ENCODE results near the gene RSU1. TPM values are rescaled to one million over a fixed set of nuclear protein-coding genes. Genes with fewer than 3 reads are reported as not detected.

RSU1 gene
- total RNA-seq, 2 experiments from 2014 or later = 38.4 to 62.8 TPM

GRCh38 chr10:16822027-16822426 is 4.8 kb upstream of the RSU1 start:
- Mint-ChIP-seq H3K36me3 (ENCODE audit: low read depth) (peaks cover 13% of the 10 kb centered on the region), H3K27me3 (no peaks in the 10 kb centered on the region), H3K4me3 (no peak overlapping the region), H3K9me3 (ENCODE audit: low read depth) (peaks cover 10% of the 10 kb centered on the region), H3K4me1 (peaks cover 6% of the 10 kb centered on the region), H3K27ac (no peak overlapping the region)
- no peak for DNase-seq
- CTCF ChIA-PET = interaction anchor here (0.6 to 1.5 kb wide), 5 partner anchors 11 to 1773 kb away, joined by 3 to 4 read pairs (median 3); no protein-coding TSS in a partner anchor
- ATAC-seq = no peak
- POLR2A ChIA-PET = no interaction called here
- intact Hi-C loops (cut with DNase I, micrococcal nuclease) = loop anchor here in 1 of 2 experiments (10.0 kb wide), 1 partner anchor 793 kb away; the partner anchor contains the start of gene HACD1

DNA sequence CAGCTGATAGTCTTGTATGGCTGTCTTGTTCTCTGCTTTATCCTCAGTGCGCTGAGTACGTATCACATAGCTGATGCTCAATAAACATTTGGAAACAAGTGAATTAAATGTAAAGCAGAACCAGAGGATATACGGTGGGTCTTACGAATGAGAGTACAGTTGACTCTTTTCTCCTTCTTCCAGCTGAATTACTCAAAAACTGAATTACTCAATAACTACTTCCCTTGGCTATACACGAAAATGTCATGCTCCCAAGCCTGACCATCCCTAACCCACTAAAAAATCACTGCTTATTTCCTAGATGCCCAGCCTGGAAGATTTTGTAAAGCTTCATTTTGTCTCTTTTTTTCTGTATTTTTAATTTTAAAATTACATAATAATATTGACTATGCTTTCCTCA is 3.2 kb upstream of the RSU1 start:
- H3K4me3 Mint-ChIP-seq = no peak overlapping the region
- H3K9me3 Mint-ChIP-seq (ENCODE audit: low read depth) = peaks cover 10% of the 10 kb centered on the region
- intact Hi-C loops (cut with DNase I, micrococcal nuclease) = loop anchor here in 1 of 2 experiments (10.0 kb wide), 1 partner anchor 794 kb away; the partner anchor contains the start of gene HACD1
- DNase-seq (no peak), ATAC-seq (no peak)
- CTCF ChIA-PET = interaction anchor here (1.5 kb wide), 1 partner anchor 436 kb away, joined by 4 read pairs; no protein-coding TSS in a partner anchor
- H3K36me3 Mint-ChIP-seq (ENCODE audit: low read depth) = peaks cover 17% of the 10 kb centered on the region
- H3K27ac Mint-ChIP-seq = no peak overlapping the region
- POLR2A ChIA-PET = no interaction called here
- H3K27me3 Mint-ChIP-seq = no peaks in the 10 kb centered on the region
- peaks cover 16% of the 10 kb centered on the region for H3K4me1 Mint-ChIP-seq

DNA sequence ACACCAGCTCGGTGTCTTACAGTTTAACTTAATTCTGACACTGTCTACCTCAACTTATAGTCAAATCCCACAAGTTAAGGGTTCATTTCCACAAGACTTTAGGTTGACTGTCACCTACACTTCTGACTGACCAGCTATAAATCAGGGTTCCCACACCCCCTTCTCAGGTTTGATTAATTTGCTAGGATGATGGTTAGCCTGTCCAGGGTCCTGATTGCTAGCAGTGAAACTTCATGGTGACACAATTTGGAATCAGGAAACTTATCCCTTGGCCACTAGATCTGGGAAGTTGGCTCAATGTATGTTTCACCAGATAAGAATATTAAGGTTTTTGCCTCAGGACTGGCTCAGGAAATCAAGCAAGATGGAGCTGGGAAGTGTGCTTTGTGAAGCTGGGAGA is 2.8 kb upstream of the RSU1 start:
- intact Hi-C loops (cut with DNase I, micrococcal nuclease) = loop anchor here in 1 of 2 experiments (10.0 kb wide), 1 partner anchor 795 kb away; the partner anchor contains the start of gene HACD1
- Mint-ChIP-seq H3K36me3 (ENCODE audit: low read depth) (peaks cover 18% of the 10 kb centered on the region), H3K9me3 (ENCODE audit: low read depth) (peaks cover 10% of the 10 kb centered on the region), H3K27me3 (no peaks in the 10 kb centered on the region), H3K4me3 (no peak overlapping the region), H3K27ac (no peak overlapping the region), H3K4me1 (peaks cover 20% of the 10 kb centered on the region)
- ChIA-PET POLR2A (interaction anchor here (0.5 kb wide), 1 partner anchor 683 kb away, joined by 3 read pairs; no protein-coding TSS in a partner anchor), CTCF (no interaction called here)
- ATAC-seq (no peak), DNase-seq (no peak)

DNA sequence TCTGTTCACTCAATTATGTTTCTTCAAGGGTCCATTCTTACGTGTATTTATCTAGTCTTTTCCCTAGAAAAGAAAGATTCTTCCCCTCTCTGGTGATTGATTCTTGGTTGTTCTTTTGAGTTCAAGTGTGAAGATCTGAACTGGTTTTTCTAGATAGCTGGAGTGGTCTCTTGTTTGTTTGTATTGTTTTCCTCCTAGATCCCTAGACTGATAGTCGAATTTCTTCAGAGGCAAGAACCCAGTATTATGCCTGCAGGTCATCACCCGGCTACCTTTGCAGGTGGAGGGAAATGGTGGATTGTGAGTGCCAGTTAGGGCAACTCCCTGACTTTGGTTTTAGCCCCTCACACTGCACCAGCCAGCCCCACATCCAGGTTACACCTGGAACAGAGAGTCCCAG is 2.2 kb upstream of the RSU1 start:
- DNase-seq = no peak
- Mint-ChIP-seq H3K27ac (peak overlapping the region; percentile 52), H3K9me3 (ENCODE audit: low read depth) (peaks cover 10% of the 10 kb centered on the region), H3K27me3 (no peaks in the 10 kb centered on the region), H3K4me3 (no peak overlapping the region), H3K4me1 (peaks cover 25% of the 10 kb centered on the region), H3K36me3 (ENCODE audit: low read depth) (peaks cover 22% of the 10 kb centered on the region)
- intact Hi-C loops (cut with DNase I, micrococcal nuclease) = no loop called here
- ChIA-PET POLR2A (interaction anchor here (0.5 kb wide), 1 partner anchor 683 kb away, joined by 3 read pairs; no protein-coding TSS in a partner anchor), CTCF (no interaction called here)
- ATAC-seq = no peak

DNA sequence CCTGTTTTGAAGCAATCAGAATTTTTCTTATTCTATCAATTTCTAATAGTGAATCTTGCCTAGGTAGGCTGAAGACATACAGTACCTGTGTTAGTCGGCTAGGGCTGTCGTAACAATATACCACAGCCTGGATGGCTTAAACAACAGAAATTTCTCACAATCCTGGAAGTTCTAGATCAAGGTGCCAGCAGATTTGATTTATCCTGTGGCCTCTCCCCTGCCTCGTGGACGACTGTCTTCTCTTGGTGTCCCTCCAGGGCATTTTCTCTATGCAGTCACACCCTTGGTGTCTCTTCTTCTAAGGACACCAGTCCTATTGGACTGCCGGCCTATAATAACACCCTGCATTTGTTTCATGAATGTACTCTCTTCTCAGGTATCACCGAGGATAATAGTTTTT is 1.8 kb upstream of the RSU1 start:
- peaks cover 10% of the 10 kb centered on the region for H3K9me3 Mint-ChIP-seq (ENCODE audit: low read depth)
- peaks cover 22% of the 10 kb centered on the region for H3K36me3 Mint-ChIP-seq (ENCODE audit: low read depth)
- CTCF ChIA-PET = no interaction called here
- ATAC-seq = no peak
- no peak for DNase-seq
- no peak overlapping the region for H3K4me3 Mint-ChIP-seq
- no peak overlapping the region for H3K27ac Mint-ChIP-seq
- POLR2A ChIA-PET = no interaction called here
- intact Hi-C loops (cut with DNase I, micrococcal nuclease) = no loop called here
- H3K4me1 Mint-ChIP-seq = peaks cover 26% of the 10 kb centered on the region
- H3K27me3 Mint-ChIP-seq = no peaks in the 10 kb centered on the region

GRCh38 chr10:16816830-16817124 is 447 bp downstream of the RSU1 start:
- intact Hi-C loops (cut with DNase I, micrococcal nuclease) = loop anchor here (1.0 to 2.0 kb wide), 9 partner anchors 29 to 1842 kb away; partner anchors contain the start of genes ARL5B (in 1 of the 2), MINDY3 (in 1 of the 2) and NMT2 (in 1 of the 2)
- ATAC-seq (no peak), DNase-seq (no peak)
- H3K27me3 Mint-ChIP-seq = no peaks in the 10 kb centered on the region
- peaks cover 2% of the 10 kb centered on the region for H3K9me3 Mint-ChIP-seq (ENCODE audit: low read depth)
- peak overlapping the region; percentile 87 for H3K4me3 Mint-ChIP-seq
- peaks cover 29% of the 10 kb centered on the region for H3K4me1 Mint-ChIP-seq
- peaks cover 19% of the 10 kb centered on the region for H3K36me3 Mint-ChIP-seq (ENCODE audit: low read depth)
- POLR2A ChIA-PET = interaction anchor here (0.6 to 1.3 kb wide), 4 partner anchors 32 to 827 kb away, joined by 3 to 7 read pairs (median 4); partner anchors contain the start of gene STAM
- peak overlapping the region; percentile 95 for H3K27ac Mint-ChIP-seq
- CTCF ChIA-PET = interaction anchor here (1.0 to 3.4 kb wide), 3 partner anchors 13 to 413 kb away, joined by 3 to 13 read pairs (median 4); no protein-coding TSS in a partner anchor

DNA sequence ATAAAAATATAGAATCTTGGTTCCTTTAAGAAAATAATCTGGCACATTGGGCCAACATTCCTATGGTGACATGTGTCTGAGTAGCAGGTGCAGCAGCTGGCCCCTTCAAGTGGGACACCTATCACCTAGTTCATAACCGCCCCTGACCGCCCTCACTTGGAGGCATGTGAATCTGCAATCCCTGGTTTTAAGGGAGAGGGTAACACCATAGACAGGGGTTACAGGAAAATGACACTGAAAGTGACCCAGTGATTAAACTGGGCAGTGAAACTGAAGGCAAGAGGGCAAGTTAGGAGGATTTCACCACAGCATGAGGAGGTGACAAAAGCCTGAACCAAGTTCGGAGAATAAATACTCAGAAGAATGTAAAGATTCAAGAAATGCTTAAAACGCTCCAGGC is 1.1 kb downstream of the RSU1 start:
- Mint-ChIP-seq H3K9me3 (ENCODE audit: low read depth) (no peaks in the 10 kb centered on the region), H3K36me3 (ENCODE audit: low read depth) (peaks cover 17% of the 10 kb centered on the region), H3K4me3 (peak overlapping the region; percentile 87), H3K27ac (peak overlapping the region; percentile 75), H3K4me1 (peaks cover 31% of the 10 kb centered on the region), H3K27me3 (no peaks in the 10 kb centered on the region)
- ChIA-PET POLR2A (no interaction called here), CTCF (interaction anchor here (0.7 to 3.4 kb wide), 2 partner anchors 12 to 904 kb away, joined by 3 to 13 read pairs; no protein-coding TSS in a partner anchor)
- peak; percentile 11 for DNase-seq
- ATAC-seq = no peak
- intact Hi-C loops (cut with DNase I, micrococcal nuclease) = loop anchor here (2.0 kb wide), 4 partner anchors 29 to 1843 kb away; partner anchors contain the start of genes ARL5B (in 1 of the 2) and NMT2 (in 1 of the 2)

DNA sequence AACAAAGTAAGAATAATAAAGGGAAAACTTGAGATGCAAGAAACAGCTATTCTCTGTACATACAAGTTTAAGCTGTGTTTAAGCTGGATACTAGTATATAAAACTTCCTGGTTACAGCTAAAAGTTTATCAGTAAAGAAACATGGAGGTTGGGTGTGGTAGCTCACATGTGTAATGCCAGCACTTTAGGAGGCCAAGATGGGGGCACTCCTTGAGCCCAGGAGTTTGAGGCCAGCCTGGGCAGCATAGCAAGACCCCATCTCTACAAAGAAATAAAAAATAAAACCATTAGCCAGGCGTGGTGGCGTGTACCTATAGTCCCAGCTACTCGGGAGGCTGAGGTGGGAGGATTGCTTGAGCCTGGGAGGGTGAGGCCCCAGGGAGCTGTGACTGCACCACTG is 3.2 kb downstream of the RSU1 start:
- CTCF ChIA-PET = interaction anchor here (0.5 to 3.4 kb wide), 4 partner anchors 10 to 866 kb away, joined by 3 to 13 read pairs (median 5); no protein-coding TSS in a partner anchor
- Mint-ChIP-seq H3K27ac (no peak overlapping the region), H3K36me3 (ENCODE audit: low read depth) (peaks cover 19% of the 10 kb centered on the region), H3K4me3 (no peak overlapping the region), H3K27me3 (no peaks in the 10 kb centered on the region), H3K4me1 (peaks cover 34% of the 10 kb centered on the region), H3K9me3 (ENCODE audit: low read depth) (no peaks in the 10 kb centered on the region)
- no peak for ATAC-seq
- POLR2A ChIA-PET = no interaction called here
- DNase-seq = no peak
- intact Hi-C loops (cut with DNase I, micrococcal nuclease) = no loop called here

- Mint-ChIP-seq H3K27me3 (no peaks in the 10 kb centered on the region), H3K4me3 (no peak overlapping the region), H3K9me3 (ENCODE audit: low read depth) (no peaks in the 10 kb centered on the region), H3K27ac (no peak overlapping the region), H3K4me1 (peaks cover 28% of the 10 kb centered on the region), H3K36me3 (ENCODE audit: low read depth) (peaks cover 19% of the 10 kb centered on the region)
- ChIA-PET POLR2A (no interaction called here), CTCF (interaction anchor here (0.6 to 1.7 kb wide), 5 partner anchors 9 to 476 kb away, joined by 3 to 5 read pairs (median 4); no protein-coding TSS in a partner anchor)
- ATAC-seq (no peak), DNase-seq (no peak)
- intact Hi-C loops (cut with DNase I, micrococcal nuclease) = no loop called here
These were observed 4.5 kb downstream of the RSU1 start for GRCh38 chr10:16812676-16813075.

DNA sequence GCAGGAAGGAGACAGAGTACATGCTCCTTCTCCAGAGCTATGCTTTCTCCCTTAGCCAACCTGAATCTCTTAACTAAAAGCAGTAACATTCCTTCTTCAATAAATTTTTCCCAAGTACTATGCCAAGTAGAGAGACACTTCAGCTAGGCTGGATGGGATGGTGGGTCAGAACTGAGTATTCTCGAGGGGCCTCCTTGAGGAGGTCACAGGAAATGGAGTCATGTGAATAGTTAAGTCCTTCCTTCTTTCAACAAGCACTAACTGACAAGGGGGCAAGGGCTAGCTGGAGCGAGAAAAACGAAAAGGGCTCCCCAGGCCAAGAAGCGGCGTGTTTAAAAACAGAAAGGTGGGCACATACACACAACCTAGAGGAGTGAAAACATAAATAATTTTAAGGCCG is 5.5 kb downstream of the RSU1 start:
- Mint-ChIP-seq H3K4me3 (no peak overlapping the region), H3K36me3 (ENCODE audit: low read depth) (peaks cover 28% of the 10 kb centered on the region), H3K27me3 (no peaks in the 10 kb centered on the region), H3K27ac (no peak overlapping the region), H3K4me1 (peaks cover 28% of the 10 kb centered on the region), H3K9me3 (ENCODE audit: low read depth) (no peaks in the 10 kb centered on the region)
- ChIA-PET POLR2A (no interaction called here), CTCF (interaction anchor here (0.6 kb wide), 2 partner anchors 18 to 913 kb away, joined by 3 to 7 read pairs; no protein-coding TSS in a partner anchor)
- ATAC-seq = no peak
- DNase-seq = no peak
- intact Hi-C loops (cut with DNase I, micrococcal nuclease) = loop anchor here in 1 of 2 experiments (2.0 kb wide), 1 partner anchor 909 kb away; no protein-coding TSS in a partner anchor

DNA sequence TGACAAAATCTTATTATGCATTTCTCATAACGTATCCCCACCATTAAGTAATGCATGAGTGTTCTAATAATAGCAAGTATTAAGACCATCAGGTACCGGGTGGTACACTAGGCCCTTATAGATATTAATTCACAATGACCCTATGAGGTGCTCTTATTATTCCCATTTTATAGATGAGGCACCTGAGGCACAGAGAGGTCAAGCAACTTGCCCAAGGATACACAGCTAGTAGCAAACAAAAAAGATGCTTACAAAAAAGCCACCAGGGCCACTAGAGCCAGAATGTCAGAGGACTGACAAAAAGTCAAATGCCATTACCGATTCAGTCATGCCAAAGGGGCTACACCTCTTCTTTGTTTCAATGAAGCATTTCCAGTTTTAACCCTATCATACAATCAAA is 5.9 kb downstream of the RSU1 start:
- no peak overlapping the region for H3K4me3 Mint-ChIP-seq
- intact Hi-C loops (cut with DNase I, micrococcal nuclease) = loop anchor here in 1 of 2 experiments (2.0 kb wide), 1 partner anchor 908 kb away; no protein-coding TSS in a partner anchor
- H3K27ac Mint-ChIP-seq = no peak overlapping the region
- peaks cover 26% of the 10 kb centered on the region for H3K4me1 Mint-ChIP-seq
- ChIA-PET CTCF (interaction anchor here (0.6 kb wide), 1 partner anchor 913 kb away, joined by 7 read pairs; no protein-coding TSS in a partner anchor), POLR2A (no interaction called here)
- DNase-seq (no peak), ATAC-seq (no peak)
- no peaks in the 10 kb centered on the region for H3K27me3 Mint-ChIP-seq
- peaks cover 30% of the 10 kb centered on the region for H3K36me3 Mint-ChIP-seq (ENCODE audit: low read depth)
- H3K9me3 Mint-ChIP-seq (ENCODE audit: low read depth) = no peaks in the 10 kb centered on the region

Measured in activated CD4-positive, alpha-beta T cell treated with anti-CD3 and anti-CD28 coated beads for 36 hours (primary cell).